DOHH2 (cell line): ENCODE data around the gene IRAK2.

Experiments
- H3F3A ChIP-seq: fragments of 200-600 bp; sonication (generic), shearing (Covaris generic); 2 replicates; pipeline ENCODE4 v1.6.0; 2016; ENCODE audit warnings: antibody characterized with exemption, mild to moderate bottlenecking; ENCODE audit not compliant: control insufficient read depth, insufficient read depth
- H3K27ac ChIP-seq: fragments of 200-600 bp; sonication (generic); 2 replicates; pipeline ENCODE4 v1.5.1; 2014; ENCODE audit warnings: low read depth, mild to moderate bottlenecking, low read length, moderate library complexity
- H3K27me3 ChIP-seq: fragments of 200-600 bp; sonication (generic); 2 replicates; pipeline ENCODE4 v1.6.1; 2014; ENCODE audit warnings: mild to moderate bottlenecking, low read length, mixed read lengths; ENCODE audit not compliant: control insufficient read depth
- H3K36me3 ChIP-seq: fragments of 200-600 bp; sonication (generic); 2 replicates; pipeline ENCODE4 v1.6.1; 2014; ENCODE audit warnings: mild to moderate bottlenecking, low read length, moderate library complexity, mixed read lengths; ENCODE audit not compliant: control insufficient read depth
- H3K4me1 ChIP-seq: fragments of 200-600 bp; sonication (generic); 2 replicates; pipeline ENCODE4 v1.6.1; 2014; ENCODE audit warnings: mild to moderate bottlenecking, low read length, mixed read lengths; ENCODE audit not compliant: control insufficient read depth
- H3K4me2 ChIP-seq: fragments of 200-600 bp; sonication (generic); 2 replicates; pipeline ENCODE4 v1.6.0; 2014; ENCODE audit warnings: mild to moderate bottlenecking, low read length, moderate library complexity
- H3K4me3 ChIP-seq: fragments of 200-600 bp; sonication (generic); 2 replicates; pipeline ENCODE4 v1.5.1; 2014; ENCODE audit warnings: mild to moderate bottlenecking, low read length, mixed read lengths
- H3K79me2 ChIP-seq: fragments of 200-600 bp; sonication (generic); 2 replicates; pipeline ENCODE4 v1.6.1; 2014; ENCODE audit warnings: mild to moderate bottlenecking, low read length, mixed read lengths; ENCODE audit not compliant: control insufficient read depth
- H3K9me2 ChIP-seq: fragments of 200-600 bp; sonication (generic); replicated peaks from 2 replicates; pipeline ENCODE4 v1.6.1; 2014; ENCODE audit warnings: mild to moderate bottlenecking, low read length, mixed read lengths; ENCODE audit not compliant: control insufficient read depth
- H3K9me3 ChIP-seq: fragments of 200-600 bp; sonication (generic); 2 replicates; pipeline ENCODE4 v1.6.1; 2014; ENCODE audit warnings: antibody characterized with exemption, low read length, mixed read lengths; ENCODE audit not compliant: control insufficient read depth, insufficient read depth
- H4K20me1 ChIP-seq: fragments of 200-600 bp; sonication (generic); 2 replicates; pipeline ENCODE4 v1.6.0; 2014; ENCODE audit warnings: low read depth, mild to moderate bottlenecking, antibody characterized with exemption, low read length, moderate library complexity; ENCODE audit not compliant: control insufficient read depth, insufficient read depth
- EZH2phosphoT487 ChIP-seq: fragments of 200-600 bp; sonication (generic); IDR thresholded peaks from 2 replicates; pipeline ENCODE4 v1.6.1; 2017; ENCODE audit warnings: borderline replicate concordance, mild to moderate bottlenecking, antibody characterized with exemption, low read length, moderate library complexity, mixed read lengths
- TF ChIP-seq, protein P1 (sequence below): fragments of 200-600 bp; sonication (generic); IDR thresholded peaks from one replicate; pipeline ENCODE4 v1.5.1; 2014; ENCODE audit warnings: antibody characterized with exemption, mild to moderate bottlenecking, low read depth, low read length; ENCODE audit not compliant: poor library complexity, severe bottlenecking

IRAK2 gene

DNA sequence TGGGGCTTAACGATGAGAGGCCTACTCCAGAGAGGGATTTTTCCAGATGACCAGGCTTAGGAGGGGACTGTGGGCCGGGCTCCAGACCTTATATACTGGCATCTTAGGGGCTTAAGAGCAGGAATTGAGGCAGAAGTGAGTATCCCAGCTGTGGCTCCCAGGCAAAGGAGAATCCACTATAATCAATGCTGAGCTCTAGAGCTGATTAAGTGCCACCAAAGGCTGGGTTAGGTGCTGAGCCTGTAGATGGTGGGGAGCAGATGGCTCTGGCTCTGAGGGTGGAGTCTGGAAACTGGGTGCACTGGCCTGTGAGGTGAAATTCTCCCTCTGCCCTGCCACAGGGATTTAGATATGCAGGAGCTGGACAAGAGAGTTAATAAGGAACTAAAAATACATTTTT lies 23.2 kb downstream of the IRAK2 start:
- Histone ChIP-seq H3K4me2 (no peak overlapping the region), H3K4me1 (peaks cover 81% of the 10 kb centered on the region), H3K79me2 (peaks cover 35% of the 10 kb centered on the region), H3F3A (peaks cover 15% of the 10 kb centered on the region), H3K9me2 (no peaks in the 10 kb centered on the region), H4K20me1 (no peaks in the 10 kb centered on the region), H3K36me3 (peaks cover 48% of the 10 kb centered on the region), H3K4me3 (no peak overlapping the region), H3K27me3 (no peaks in the 10 kb centered on the region), H3K9me3 (no peaks in the 10 kb centered on the region), H3K27ac (no peak overlapping the region)
- no peak for TF ChIP-seq EZH2phosphoT487
- TF ChIP-seq, protein P1, sequence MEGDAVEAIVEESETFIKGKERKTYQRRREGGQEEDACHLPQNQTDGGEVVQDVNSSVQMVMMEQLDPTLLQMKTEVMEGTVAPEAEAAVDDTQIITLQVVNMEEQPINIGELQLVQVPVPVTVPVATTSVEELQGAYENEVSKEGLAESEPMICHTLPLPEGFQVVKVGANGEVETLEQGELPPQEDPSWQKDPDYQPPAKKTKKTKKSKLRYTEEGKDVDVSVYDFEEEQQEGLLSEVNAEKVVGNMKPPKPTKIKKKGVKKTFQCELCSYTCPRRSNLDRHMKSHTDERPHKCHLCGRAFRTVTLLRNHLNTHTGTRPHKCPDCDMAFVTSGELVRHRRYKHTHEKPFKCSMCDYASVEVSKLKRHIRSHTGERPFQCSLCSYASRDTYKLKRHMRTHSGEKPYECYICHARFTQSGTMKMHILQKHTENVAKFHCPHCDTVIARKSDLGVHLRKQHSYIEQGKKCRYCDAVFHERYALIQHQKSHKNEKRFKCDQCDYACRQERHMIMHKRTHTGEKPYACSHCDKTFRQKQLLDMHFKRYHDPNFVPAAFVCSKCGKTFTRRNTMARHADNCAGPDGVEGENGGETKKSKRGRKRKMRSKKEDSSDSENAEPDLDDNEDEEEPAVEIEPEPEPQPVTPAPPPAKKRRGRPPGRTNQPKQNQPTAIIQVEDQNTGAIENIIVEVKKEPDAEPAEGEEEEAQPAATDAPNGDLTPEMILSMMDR = no peak

DNA sequence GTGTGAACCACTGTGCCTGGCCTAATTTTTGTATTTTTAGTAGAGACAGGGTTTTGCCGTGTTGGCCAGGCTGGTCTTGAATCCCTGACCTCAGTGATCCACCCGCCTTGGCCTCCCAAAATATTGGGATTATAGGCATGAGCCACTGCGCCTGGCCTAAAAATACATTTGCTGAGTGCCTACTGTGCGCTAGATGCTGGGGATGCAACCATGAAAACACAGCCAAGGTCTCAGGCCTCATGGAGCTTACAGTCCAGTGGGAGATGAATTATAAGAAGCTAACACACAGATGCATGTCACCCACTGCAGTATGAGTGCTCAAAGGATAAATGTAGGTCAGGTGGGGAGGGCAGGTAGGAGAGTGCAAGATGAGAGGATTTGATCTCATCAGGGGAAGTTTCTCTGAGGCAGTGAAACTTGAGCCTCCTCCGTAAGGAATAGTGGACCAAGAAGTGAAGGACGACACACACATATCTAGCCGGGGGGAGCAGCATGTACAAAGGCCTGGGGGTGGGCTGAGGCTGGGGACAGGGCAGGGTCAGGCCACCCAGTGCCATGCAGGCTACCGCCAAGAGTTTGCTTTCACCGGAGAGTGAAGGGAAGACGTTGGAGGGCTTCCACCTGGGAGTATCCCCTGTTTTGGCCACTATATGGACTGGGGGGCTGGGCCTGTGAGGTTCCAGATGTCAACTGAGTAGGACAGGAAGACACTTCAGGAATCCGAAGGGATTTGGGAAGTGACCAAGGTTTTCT lies 24.3 kb downstream of the IRAK2 start:
- Histone ChIP-seq H3K4me3 (no peak overlapping the region), H3K4me2 (peak overlapping the region; percentile 15; the same call in 1 of the 2 replicates), H3K9me3 (no peaks in the 10 kb centered on the region), H4K20me1 (no peaks in the 10 kb centered on the region), H3K36me3 (peaks cover 49% of the 10 kb centered on the region), H3F3A (peaks cover 15% of the 10 kb centered on the region), H3K4me1 (peaks cover 84% of the 10 kb centered on the region), H3K9me2 (no peaks in the 10 kb centered on the region), H3K27ac (no peak overlapping the region), H3K27me3 (no peaks in the 10 kb centered on the region), H3K79me2 (peaks cover 44% of the 10 kb centered on the region)
- TF ChIP-seq, protein P1 = no peak
- TF ChIP-seq EZH2phosphoT487 = no peak

DNA sequence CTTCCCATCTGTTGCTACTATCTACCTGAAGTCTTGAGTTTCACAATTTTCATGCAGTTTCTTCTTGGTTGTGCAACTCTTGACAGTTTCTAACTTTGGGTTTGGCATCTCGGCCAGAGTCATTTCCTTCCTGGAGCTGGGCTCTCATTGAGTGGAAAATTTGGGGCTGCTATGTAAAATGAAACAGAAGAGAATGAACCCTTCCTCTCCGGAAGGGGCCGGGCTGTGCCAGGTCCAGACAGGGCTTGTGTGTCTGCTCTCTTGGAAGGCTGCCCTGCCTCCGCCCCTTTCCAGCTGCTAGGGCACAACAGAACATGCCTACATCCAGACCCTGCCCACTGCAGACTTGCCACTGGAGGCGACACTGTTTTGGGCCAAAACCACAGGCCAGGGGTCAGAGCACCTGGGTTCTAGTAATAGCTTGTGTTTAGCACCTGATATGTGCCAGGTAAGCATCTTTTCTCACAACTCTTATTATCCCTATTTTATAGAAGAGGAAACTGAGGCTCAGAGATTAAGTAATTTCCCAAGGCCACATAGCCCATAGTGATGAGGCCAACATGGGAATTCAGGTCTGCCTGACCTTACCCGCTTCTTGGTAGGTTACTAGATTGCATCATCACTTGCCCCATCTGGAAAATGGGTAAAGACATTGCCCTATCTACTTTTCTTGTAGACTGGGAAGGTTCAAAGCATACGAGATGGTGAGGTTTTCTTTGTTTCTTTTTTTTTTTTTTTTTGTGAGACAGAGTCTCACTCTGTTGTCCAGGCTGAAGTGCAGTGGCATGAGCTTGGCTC lies 25.0 kb downstream of the IRAK2 start:
- Histone ChIP-seq H3K27ac (no peak overlapping the region), H3K4me1 (peaks cover 86% of the 10 kb centered on the region), H3F3A (peaks cover 15% of the 10 kb centered on the region)

More for the DNA sequence above, 25.0 kb downstream of the IRAK2 start:
- Histone ChIP-seq H3K36me3 (peaks cover 47% of the 10 kb centered on the region), H3K27me3 (no peaks in the 10 kb centered on the region), H3K4me2 (peak overlapping the region; percentile 15; the same call in 1 of the 2 replicates), H3K9me3 (no peaks in the 10 kb centered on the region), H3K4me3 (no peak overlapping the region), H3K79me2 (peaks cover 46% of the 10 kb centered on the region), H4K20me1 (no peaks in the 10 kb centered on the region), H3K9me2 (no peaks in the 10 kb centered on the region)
- TF ChIP-seq, protein P1 = no peak
- TF ChIP-seq EZH2phosphoT487 = no peak
